Lung (tissue), 12 donors: Measurements from ENCODE around the gene STAT3. TPM values are rescaled to one million over a fixed set of nuclear protein-coding genes. Genes with fewer than 3 reads are reported as not detected.

ENCODE experiments used
- ATAC-seq: fragments of 200-7000 bp; cut with Tn5 transposase; one replicate; pipeline ENCODE4 v1.9.1; 2020; ENCODE audit warnings: moderate number of reproducible peaks; ENCODE audit not compliant: insufficient read depth, low FRiP score
- DNase-seq, 3 donors: peaks; one replicate each; pipeline ENCODE4 v3.0.0-alpha.2; 2013 to 2017
- H3K27ac ChIP-seq, 2 donors: one replicate each; pipeline ENCODE4 v1.5.1; 2013; ENCODE audit warnings: mild to moderate bottlenecking in 2 of 2, moderate library complexity in 2 of 2, control low read depth in 1 of 2, inconsistent platforms in 1 of 2, low read depth in 1 of 2, low read length in 1 of 2
- H3K27me3 ChIP-seq, 3 donors: one replicate each; pipeline ENCODE4 v1.5.1; 2013; ENCODE audit warnings: low read length in 2 of 3; ENCODE audit not compliant: control insufficient read depth in 3 of 3, insufficient read depth in 3 of 3
- H3K36me3 ChIP-seq, 4 donors: one replicate each; pipeline ENCODE4 v1.5.1; 2013; ENCODE audit warnings: low read length in 4 of 4, mild to moderate bottlenecking in 1 of 4, moderate library complexity in 1 of 4; ENCODE audit not compliant: control insufficient read depth in 4 of 4, insufficient read depth in 4 of 4
- H3K4me1 ChIP-seq, 5 donors: one replicate each; pipeline ENCODE4 v1.5.1; 2013; ENCODE audit warnings: low read length in 5 of 5, mild to moderate bottlenecking in 2 of 5, moderate library complexity in 1 of 5; ENCODE audit not compliant: control insufficient read depth in 5 of 5, insufficient read depth in 5 of 5
- H3K4me3 ChIP-seq: one replicate; pipeline ENCODE4 v1.5.1; 2013; ENCODE audit warnings: mild to moderate bottlenecking, control low read depth, moderate library complexity
- H3K9ac ChIP-seq, 2 donors: one replicate each; pipeline ENCODE4 v1.5.1; 2013; ENCODE audit warnings: low read length in 2 of 2, control low read depth in 1 of 2; ENCODE audit not compliant: insufficient read depth in 1 of 2
- H3K9me3 ChIP-seq, 4 donors: one replicate each; pipeline ENCODE4 v1.5.1; 2013; ENCODE audit warnings: low read length in 3 of 4, mild to moderate bottlenecking in 1 of 4, moderate library complexity in 1 of 4; ENCODE audit not compliant: control insufficient read depth in 4 of 4, insufficient read depth in 3 of 4
- WGBS, 2 donors: extraction: QIAGEN DNeasy Blood & Tissue Kit; methylation state at CpG; one replicate each; pipeline ENCODE4 v1.1.7; 2013; 5-methylcytosine and 5-hydroxymethylcytosine counted together
- polyA plus RNA-seq, 2 donors: library from polyadenylated mRNA; stranded (reverse); fragments of 200-250 nt; gene quantifications; one replicate each; pipeline ENCODE4 v1.2.1, GENCODE V29; 2013
- total RNA-seq, 2 donors: library from RNA; depleted of rRNA in 1 of 2; stranded (reverse); fragments of >200 nt in 1 of 2; gene quantifications; one replicate each; pipeline ENCODE4 v1.2.1, GENCODE V29; 2014 to 2021
- TF ChIP-seq, protein P1 (sequence below): IDR thresholded peaks from 2 replicates; pipeline ENCODE4 v1.5.1; 2012; ENCODE audit warnings: mild to moderate bottlenecking; ENCODE audit errors: control extremely low read depth, extremely low read depth
- donor health status: control.
- donor health status: control.
- donor health status: Bipolar disorder and iron deficiency.
- donor health status: healthy.
- donor health status: DM: yes; HTN: yes; CAD: no.

Gene STAT3
- total and polyA plus RNA-seq, 4 donors, result 69.9 to 297 (median 239) TPM

- no peak overlapping the region for H3K9ac ChIP-seq
- ATAC-seq (no peak), DNase-seq (peak; percentile 75 to 90 (median 84))
- H3K4me1 ChIP-seq, result peaks cover 0 to 24% (median 8%) of the 10 kb centered on the region in 5 donors
- no peak overlapping the region for H3K27ac ChIP-seq
- no peaks in the 10 kb centered on the region for H3K27me3 ChIP-seq
- 67 to 85% methylated on average over 3 of the region's 3 CpGs for WGBS, 2 donors
- H3K36me3 ChIP-seq, result no peaks in the 10 kb centered on the region
- TF ChIP-seq, protein P1, sequence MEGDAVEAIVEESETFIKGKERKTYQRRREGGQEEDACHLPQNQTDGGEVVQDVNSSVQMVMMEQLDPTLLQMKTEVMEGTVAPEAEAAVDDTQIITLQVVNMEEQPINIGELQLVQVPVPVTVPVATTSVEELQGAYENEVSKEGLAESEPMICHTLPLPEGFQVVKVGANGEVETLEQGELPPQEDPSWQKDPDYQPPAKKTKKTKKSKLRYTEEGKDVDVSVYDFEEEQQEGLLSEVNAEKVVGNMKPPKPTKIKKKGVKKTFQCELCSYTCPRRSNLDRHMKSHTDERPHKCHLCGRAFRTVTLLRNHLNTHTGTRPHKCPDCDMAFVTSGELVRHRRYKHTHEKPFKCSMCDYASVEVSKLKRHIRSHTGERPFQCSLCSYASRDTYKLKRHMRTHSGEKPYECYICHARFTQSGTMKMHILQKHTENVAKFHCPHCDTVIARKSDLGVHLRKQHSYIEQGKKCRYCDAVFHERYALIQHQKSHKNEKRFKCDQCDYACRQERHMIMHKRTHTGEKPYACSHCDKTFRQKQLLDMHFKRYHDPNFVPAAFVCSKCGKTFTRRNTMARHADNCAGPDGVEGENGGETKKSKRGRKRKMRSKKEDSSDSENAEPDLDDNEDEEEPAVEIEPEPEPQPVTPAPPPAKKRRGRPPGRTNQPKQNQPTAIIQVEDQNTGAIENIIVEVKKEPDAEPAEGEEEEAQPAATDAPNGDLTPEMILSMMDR, result no peak
- no peaks in the 10 kb centered on the region for H3K9me3 ChIP-seq
- no peak overlapping the region for H3K4me3 ChIP-seq
Observed at GRCh38 chr17:42429726-42430447, 41.6 kb upstream of the STAT3 start.

- peak overlapping the region in 1 of 2 donors; percentile 52 for H3K27ac ChIP-seq
- 40 to 53% methylated on average over 4 of the region's 4 CpGs for WGBS, 2 donors
Observed at GRCh38 chr17:42428141-42428944, 40.1 kb upstream of the STAT3 start.

DNA sequence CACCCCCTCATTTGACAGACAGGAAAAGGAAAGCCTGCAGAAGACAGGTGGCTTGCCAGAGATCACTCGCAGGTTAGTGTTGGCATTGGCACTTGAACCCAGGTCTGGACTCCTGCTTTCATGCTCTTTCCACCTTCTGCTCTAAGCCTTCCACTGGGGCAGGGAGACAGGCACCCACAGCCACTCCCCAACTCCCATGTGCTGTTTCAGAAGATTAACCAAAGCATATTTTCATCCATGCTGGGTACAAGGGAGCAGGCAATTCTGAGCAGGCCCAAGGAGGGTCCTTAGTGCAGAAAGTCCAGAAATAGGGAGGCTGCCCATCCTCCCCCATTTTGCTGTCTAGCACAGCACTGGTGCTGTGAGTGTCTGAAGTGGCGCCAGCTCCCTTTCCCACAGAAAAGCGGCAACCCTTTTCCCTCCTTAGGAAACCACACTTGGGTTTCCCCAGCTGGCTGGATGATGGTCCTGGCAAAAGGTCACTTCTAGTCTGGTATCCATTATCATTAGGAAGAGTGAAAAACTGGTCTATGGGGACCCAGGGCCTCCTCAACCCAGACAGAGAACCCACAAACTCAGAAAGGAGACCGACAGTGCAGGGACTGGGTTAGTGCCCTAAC lies 36.9 kb upstream of the STAT3 start:
- ATAC-seq (no peak), DNase-seq (no peak)
- no peaks in the 10 kb centered on the region for H3K36me3 ChIP-seq
- H3K9me3 ChIP-seq, result no peaks in the 10 kb centered on the region
- TF ChIP-seq, protein P1, result no peak
- 70 to 93% methylated on average over 4 of the region's 4 CpGs for WGBS, 2 donors
- H3K4me3 ChIP-seq, result no peak overlapping the region
- H3K27me3 ChIP-seq, result no peaks in the 10 kb centered on the region
- no peak overlapping the region for H3K27ac ChIP-seq
- peaks cover 2 to 28% (median 6%) of the 10 kb centered on the region in 5 donors for H3K4me1 ChIP-seq
- H3K9ac ChIP-seq, result no peak overlapping the region

More at GRCh38 chr17:42428141-42428944, 40.1 kb upstream of the STAT3 start:
- peaks cover 0 to 29% (median 8%) of the 10 kb centered on the region in 5 donors for H3K4me1 ChIP-seq
- ATAC-seq (no peak), DNase-seq (peak; percentile 75 to 91 (median 83))
- no peak overlapping the region for H3K4me3 ChIP-seq
- TF ChIP-seq, protein P1, result peak; percentile 68
- H3K9ac ChIP-seq, result no peak overlapping the region
- no peaks in the 10 kb centered on the region for H3K36me3 ChIP-seq
- H3K9me3 ChIP-seq, result no peaks in the 10 kb centered on the region
- H3K27me3 ChIP-seq, result no peaks in the 10 kb centered on the region
